Choroid plexus epithelial cell (primary cell): ENCODE data around the gene TNFAIP3.
A peak's percentile ranks its signal among the peaks of the same experiment; 100 is the strongest.

ENCODE experiments used
- DNase-seq: peaks from one replicate; pipeline ENCODE4 v3.0.0-alpha.2; 2010; ENCODE audit warnings: low read depth
- H3K4me3 ChIP-seq: 2 replicates; pipeline ENCODE4 v1.5.1; 2011; ENCODE audit warnings: low read depth, mild to moderate bottlenecking, control low read depth, low read length, moderate library complexity
- CTCF ChIP-seq: conservative IDR thresholded peaks from 2 replicates; pipeline ENCODE4 v1.5.1; 2011; ENCODE audit warnings: low read depth, mild to moderate bottlenecking, control low read depth, inconsistent platforms, low read length, moderate library complexity

TNFAIP3 gene

GRCh38 chr6:137845460-137845859, 21.6 kb upstream of the TNFAIP3 start:
- H3K4me3 ChIP-seq = no peak overlapping the region
- TF ChIP-seq CTCF = peak; percentile 58

GRCh38 chr6:137846274-137846673, 20.8 kb upstream of the TNFAIP3 start:
- TF ChIP-seq CTCF = no peak
- no peak for DNase-seq
- H3K4me3 ChIP-seq = no peak overlapping the region

More at GRCh38 chr6:137845460-137845859, 21.6 kb upstream of the TNFAIP3 start:
- peak; percentile 81 for DNase-seq

GRCh38 chr6:137846772-137847313, 20.2 kb upstream of the TNFAIP3 start:
- no peak for DNase-seq
- TF ChIP-seq CTCF = no peak
- no peak overlapping the region for H3K4me3 ChIP-seq

GRCh38 chr6:137847748-137848147, 19.3 kb upstream of the TNFAIP3 start:
- TF ChIP-seq CTCF = no peak

GRCh38 chr6:137848672-137849071, 18.4 kb upstream of the TNFAIP3 start:
- no peak for TF ChIP-seq CTCF
- H3K4me3 ChIP-seq = no peak overlapping the region

More at GRCh38 chr6:137847748-137848147, 19.3 kb upstream of the TNFAIP3 start:
- no peak overlapping the region for H3K4me3 ChIP-seq
- DNase-seq = no peak

GRCh38 chr6:137849181-137849980, 17.7 kb upstream of the TNFAIP3 start:
- DNase-seq = peak; percentile 38
- peak overlapping the region; percentile 13 for H3K4me3 ChIP-seq
- TF ChIP-seq CTCF = no peak

More at GRCh38 chr6:137848672-137849071, 18.4 kb upstream of the TNFAIP3 start:
- DNase-seq = peak; percentile 72
